Type B pancreatic cell (in vitro differentiated cells): ENCODE measurements around the gene PRDM12. TPM values are rescaled to one million over a fixed set of nuclear protein-coding genes. Genes with fewer than 3 reads are reported as not detected.
A peak's percentile ranks its signal among the peaks of the same experiment; 100 is the strongest.

Experiments used
- DNase-seq: peaks from one replicate; pipeline ENCODE4 v3.0.0; 2021; ENCODE audit warnings: mixed read lengths; ENCODE audit not compliant: unreplicated experiment; ENCODE audit errors: extremely low spot score
- H3K27ac Mint-ChIP-seq: 2 replicates; pipeline ENCODE4 v1.8.0; 2021; ENCODE audit warnings: mild to moderate bottlenecking, mixed read lengths
- H3K27me3 Mint-ChIP-seq: 2 replicates; pipeline ENCODE4 v1.8.0; 2021; ENCODE audit warnings: mixed read lengths
- H3K36me3 Mint-ChIP-seq: 2 replicates; pipeline ENCODE4 v1.8.0; 2021; ENCODE audit warnings: mixed read lengths
- H3K4me1 Mint-ChIP-seq: one replicate; pipeline ENCODE4 v1.8.0; 2021; ENCODE audit warnings: mixed read lengths; ENCODE audit not compliant: unreplicated experiment
- H3K4me3 Mint-ChIP-seq: 2 replicates; pipeline ENCODE4 v1.8.0; 2021; ENCODE audit warnings: mild to moderate bottlenecking, mixed read lengths
- H3K9me3 Mint-ChIP-seq: 2 replicates; pipeline ENCODE4 v1.8.0; 2021; ENCODE audit warnings: mixed read lengths
- long read RNA-seq: library from polyadenylated mRNA; unstranded; transcript quantifications from one replicate; pipeline ENCODE4 v2.0.0, GENCODE V29; 2020
- total RNA-seq: library from RNA; stranded (reverse); gene quantifications from 2 replicates; pipeline ENCODE4 v1.2.1, GENCODE V29; 2021; ENCODE audit warnings: low replicate concordance
- TF ChIP-seq, protein P1 (sequence below): fragments of 200-600 bp; sonication (generic); conservative IDR thresholded peaks from 2 replicates; pipeline ENCODE4 v1.5.0; 2021; ENCODE audit warnings: antibody characterized with exemption, mild to moderate bottlenecking

Gene PRDM12
- total RNA-seq, result 0.34 and 0.50 TPM in 2 replicates
- long read RNA-seq, result 0 reads

GRCh38 chr9:130664251-130665028 is at the start of gene PRDM12:
Gene PRDM12 (plus strand): TSS chr9:130664594. CDS start chr9:130664654, 60 bp downstream.
- peaks cover 82% of the 10 kb centered on the region for H3K27me3 Mint-ChIP-seq
- no peaks in the 10 kb centered on the region for H3K36me3 Mint-ChIP-seq
- H3K27ac Mint-ChIP-seq, result no peak within 1 kb of the TSS
- TF ChIP-seq, protein P1, sequence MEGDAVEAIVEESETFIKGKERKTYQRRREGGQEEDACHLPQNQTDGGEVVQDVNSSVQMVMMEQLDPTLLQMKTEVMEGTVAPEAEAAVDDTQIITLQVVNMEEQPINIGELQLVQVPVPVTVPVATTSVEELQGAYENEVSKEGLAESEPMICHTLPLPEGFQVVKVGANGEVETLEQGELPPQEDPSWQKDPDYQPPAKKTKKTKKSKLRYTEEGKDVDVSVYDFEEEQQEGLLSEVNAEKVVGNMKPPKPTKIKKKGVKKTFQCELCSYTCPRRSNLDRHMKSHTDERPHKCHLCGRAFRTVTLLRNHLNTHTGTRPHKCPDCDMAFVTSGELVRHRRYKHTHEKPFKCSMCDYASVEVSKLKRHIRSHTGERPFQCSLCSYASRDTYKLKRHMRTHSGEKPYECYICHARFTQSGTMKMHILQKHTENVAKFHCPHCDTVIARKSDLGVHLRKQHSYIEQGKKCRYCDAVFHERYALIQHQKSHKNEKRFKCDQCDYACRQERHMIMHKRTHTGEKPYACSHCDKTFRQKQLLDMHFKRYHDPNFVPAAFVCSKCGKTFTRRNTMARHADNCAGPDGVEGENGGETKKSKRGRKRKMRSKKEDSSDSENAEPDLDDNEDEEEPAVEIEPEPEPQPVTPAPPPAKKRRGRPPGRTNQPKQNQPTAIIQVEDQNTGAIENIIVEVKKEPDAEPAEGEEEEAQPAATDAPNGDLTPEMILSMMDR, result no peak
- DNase-seq, result no peak
- H3K4me1 Mint-ChIP-seq, result peaks cover 8% of the 10 kb centered on the region
- H3K9me3 Mint-ChIP-seq, result no peaks in the 10 kb centered on the region
- peak within 1 kb of the TSS; percentile 68 for H3K4me3 Mint-ChIP-seq

- DNase-seq, result no peak
- Mint-ChIP-seq H3K27ac (no peak overlapping the region), H3K27me3 (no peaks in the 10 kb centered on the region), H3K4me1 (no peaks in the 10 kb centered on the region), H3K9me3 (no peaks in the 10 kb centered on the region), H3K4me3 (no peak overlapping the region), H3K36me3 (peaks cover 21% of the 10 kb centered on the region)
- TF ChIP-seq, protein P1, result no peak
These were observed 47.9 kb upstream of the PRDM12 start for GRCh38 chr9:130616451-130616850.

GRCh38 chr9:130623466-130623865 is 40.9 kb upstream of the PRDM12 start:
- Mint-ChIP-seq H3K4me3 (no peak overlapping the region), H3K27me3 (no peaks in the 10 kb centered on the region), H3K9me3 (no peaks in the 10 kb centered on the region), H3K4me1 (no peaks in the 10 kb centered on the region), H3K27ac (no peak overlapping the region), H3K36me3 (peaks cover 31% of the 10 kb centered on the region)
- DNase-seq, result no peak
- TF ChIP-seq, protein P1, result no peak

- no peak overlapping the region for H3K4me3 Mint-ChIP-seq
- H3K27ac Mint-ChIP-seq, result no peak overlapping the region
- DNase-seq, result no peak
- peaks cover 31% of the 10 kb centered on the region for H3K36me3 Mint-ChIP-seq
- no peaks in the 10 kb centered on the region for H3K9me3 Mint-ChIP-seq
- H3K4me1 Mint-ChIP-seq, result no peaks in the 10 kb centered on the region
- H3K27me3 Mint-ChIP-seq, result no peaks in the 10 kb centered on the region
- TF ChIP-seq, protein P1, result no peak
These were observed 40.2 kb upstream of the PRDM12 start for GRCh38 chr9:130624154-130624553.

DNA sequence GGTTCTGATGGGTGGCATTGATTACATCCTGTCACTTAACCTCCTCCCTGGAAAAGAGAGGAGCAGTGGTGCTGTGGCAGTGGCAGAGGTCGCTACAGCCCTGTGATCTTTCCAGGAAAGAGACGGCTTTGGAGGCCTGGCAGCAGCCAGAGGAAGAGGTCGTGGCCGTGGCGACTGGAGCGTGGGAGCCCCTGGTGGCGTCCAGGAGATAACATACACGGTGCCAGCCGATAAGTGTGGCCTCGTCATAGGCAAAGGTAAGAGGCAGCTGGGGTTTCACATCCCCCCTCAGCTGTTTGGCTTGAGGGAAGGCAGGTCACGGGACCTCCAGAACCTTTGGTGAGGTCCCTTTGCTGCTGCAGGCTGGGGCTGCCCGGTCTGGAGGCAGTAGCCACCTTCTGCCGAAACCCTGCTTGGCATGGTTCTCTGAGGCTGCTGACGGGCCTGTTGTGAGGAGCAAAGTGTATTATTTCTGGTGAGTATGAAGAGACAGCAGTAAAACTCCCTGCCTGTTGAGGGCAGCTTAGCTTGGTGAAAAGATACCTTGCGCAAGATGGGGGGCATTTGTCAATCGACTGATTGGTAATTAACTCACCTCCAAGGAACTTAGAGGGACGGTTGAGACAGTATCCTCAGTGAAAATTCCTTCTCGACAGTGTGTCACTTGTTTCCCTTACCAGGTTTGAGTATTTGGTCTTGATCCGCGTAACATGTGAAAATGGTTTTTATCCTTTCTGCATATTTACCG is 38.0 kb upstream of the PRDM12 start:
- Mint-ChIP-seq H3K36me3 (peaks cover 20% of the 10 kb centered on the region), H3K4me1 (no peaks in the 10 kb centered on the region), H3K9me3 (no peaks in the 10 kb centered on the region), H3K27me3 (no peaks in the 10 kb centered on the region), H3K4me3 (no peak overlapping the region), H3K27ac (peak overlapping the region; percentile 65)
- TF ChIP-seq, protein P1, result peak; percentile 47
- DNase-seq, result no peak
